K562 (cell line): ENCODE data around the gene OBSCN. TPM values are rescaled to one million over a fixed set of nuclear protein-coding genes. Genes with fewer than 3 reads are reported as not detected.
A peak's percentile ranks its signal among the peaks of the same experiment; 100 is the strongest.

Experiments used
- CXXC5 ChIP-seq: fragments of 250-450 bp; sonication (Bioruptor Pico); IDR thresholded peaks from 2 replicates; pipeline ENCODE4 v1.8.0; 2022; ENCODE audit warnings: inconsistent platforms, mild to moderate bottlenecking, moderate library complexity
- DACH1 ChIP-seq: fragments of 450-650 bp; IDR thresholded peaks from 2 replicates; pipeline ENCODE4 v1.6.1; 2018; ENCODE audit not compliant: partially characterized antibody
- DPF2 ChIP-seq: fragments of 450-650 bp; IDR thresholded peaks from 2 replicates; pipeline ENCODE4 v1.6.1; 2016
- ETS2 ChIP-seq: IDR thresholded peaks from 2 replicates; pipeline ENCODE4 v1.6.1; 2016; ENCODE audit warnings: borderline replicate concordance, missing genetic modification characterization, mild to moderate bottlenecking, moderate library complexity, missing compliant biosample characterization; ENCODE audit not compliant: poor library complexity, severe bottlenecking
- FOSL1 ChIP-seq: fragments of 200-800 bp; sonication (Bioruptor generic); conservative IDR thresholded peaks from 2 replicates; pipeline ENCODE4 v1.6.1; 2016; ENCODE audit warnings: missing genetic modification characterization, missing compliant biosample characterization
- JUN ChIP-seq, 2 experiments: sonication (generic) in 1 of 2; formaldehyde crosslinking in 1 of 2; IDR thresholded peaks; 2 replicates each; pipeline versions ENCODE4 v1.6.1 to v1.8.0; 2012 to 2022; ENCODE audit warnings: borderline replicate concordance in 2 of 2, mild to moderate bottlenecking in 2 of 2, improper control_type of control experiment in 1 of 2, low read depth in 1 of 2, low read length in 1 of 2, missing genetic modification reagents in 1 of 2
- JUND ChIP-seq, 2 experiments: IDR thresholded peaks; 2 replicates in 1 of 2; 3 replicates in 1 of 2; pipeline ENCODE4 v1.6.1; 2011; ENCODE audit warnings: borderline replicate concordance in 2 of 2, low read depth in 2 of 2, low read length in 2 of 2, improper control_type of control experiment in 1 of 2, missing biosample characterization in 1 of 2, missing genetic modification characterization in 1 of 2, missing genetic modification reagents in 1 of 2
- MEIS2 ChIP-seq: fragments of 450-650 bp; IDR thresholded peaks from 2 replicates; pipeline ENCODE4 v1.6.1; 2014; ENCODE audit warnings: mild to moderate bottlenecking; ENCODE audit not compliant: partially characterized antibody
- PHF21A ChIP-seq: fragments of 450-650 bp; IDR thresholded peaks from 2 replicates; pipeline ENCODE4 v1.6.1; 2017; ENCODE audit warnings: low read depth, borderline replicate concordance
- SMAD4 ChIP-seq: fragments of 250-450 bp; sonication (Bioruptor Pico); conservative IDR thresholded peaks from 2 replicates; pipeline ENCODE4 v1.8.0; 2021; ENCODE audit warnings: inconsistent platforms, mild to moderate bottlenecking, moderate library complexity
- SRF ChIP-seq, 2 experiments: fragments of 250-450, 450-650 bp in 1 of 2; sonication (Bioruptor Pico) in 1 of 2; sonication (generic) in 1 of 2; formaldehyde crosslinking; IDR thresholded peaks; 2 replicates each; pipeline versions ENCODE4 v1.5.0 to v1.5.1; 2020 to 2022; ENCODE audit warnings: mild to moderate bottlenecking in 1 of 2, missing genetic modification reagents in 1 of 2
- YY1 ChIP-seq, 3 experiments: IDR thresholded peaks; 2 replicates each; pipeline ENCODE4 v1.6.1; 2011; ENCODE audit warnings: low read length in 2 of 3, mild to moderate bottlenecking in 2 of 3, moderate library complexity in 2 of 3, borderline replicate concordance in 1 of 3, control low read depth in 1 of 3, low read depth in 1 of 3; ENCODE audit not compliant: insufficient read depth in 3 of 3, insufficient replicate concordance in 2 of 3, control insufficient read depth in 1 of 3, insufficient read length in 1 of 3; ENCODE audit errors: extremely low read depth in 1 of 3
- polyA plus RNA-seq, 8 experiments: library from polyadenylated mRNA; depleted of rRNA in 4 of 8; stranded (reverse) in 5 of 8; unstranded in 3 of 8; fragments of >200 nt; fragmentation: Nextera tagmentation in 2 of 8; fragmentation: Illumina TruSeq in 1 of 8; extraction: Ambion mirVana in 2 of 8; extraction: Trizol in 1 of 8; gene quantifications; 2 replicates each; pipeline versions ENCODE4 v1.2.1 to v1.2.3, GENCODE V29; 2011 to 2014; ENCODE audit warnings: inconsistent platforms in 1 of 8, missing spikeins in 1 of 8
- total RNA-seq, 7 experiments: library from RNA; depleted of rRNA in 6 of 7; stranded (reverse); fragments of >200 nt in 6 of 7; fragmentation: Illumina TruSeq in 2 of 7; extraction: Trizol in 2 of 7; gene quantifications; 2 replicates each; pipeline versions ENCODE4 v1.2.1 to v1.2.3, GENCODE V29; 2011 to 2021; ENCODE audit warnings: low replicate concordance in 1 of 7
- TF ChIP-seq, protein P1 (sequence below), 2 experiments: IDR thresholded peaks in 1 of 2; conservative IDR thresholded peaks in 1 of 2; 2 replicates each; pipeline ENCODE4 v1.6.1; 2016; ENCODE audit warnings: low read depth in 2 of 2, mild to moderate bottlenecking in 1 of 2, missing compliant biosample characterization in 1 of 2, missing genetic modification characterization in 1 of 2, moderate library complexity in 1 of 2
- TF ChIP-seq, protein P2 (sequence below): fragments of 450-650 bp; IDR thresholded peaks from 2 replicates; pipeline ENCODE4 v1.6.1; 2016

Gene OBSCN
- total and polyA plus RNA-seq, 9 of the 15 experiments (the other 6 are each of a cell fraction or from before 2014, with no cell fraction given): 0.18 to 19.7 (median 3.6) TPM

DNA sequence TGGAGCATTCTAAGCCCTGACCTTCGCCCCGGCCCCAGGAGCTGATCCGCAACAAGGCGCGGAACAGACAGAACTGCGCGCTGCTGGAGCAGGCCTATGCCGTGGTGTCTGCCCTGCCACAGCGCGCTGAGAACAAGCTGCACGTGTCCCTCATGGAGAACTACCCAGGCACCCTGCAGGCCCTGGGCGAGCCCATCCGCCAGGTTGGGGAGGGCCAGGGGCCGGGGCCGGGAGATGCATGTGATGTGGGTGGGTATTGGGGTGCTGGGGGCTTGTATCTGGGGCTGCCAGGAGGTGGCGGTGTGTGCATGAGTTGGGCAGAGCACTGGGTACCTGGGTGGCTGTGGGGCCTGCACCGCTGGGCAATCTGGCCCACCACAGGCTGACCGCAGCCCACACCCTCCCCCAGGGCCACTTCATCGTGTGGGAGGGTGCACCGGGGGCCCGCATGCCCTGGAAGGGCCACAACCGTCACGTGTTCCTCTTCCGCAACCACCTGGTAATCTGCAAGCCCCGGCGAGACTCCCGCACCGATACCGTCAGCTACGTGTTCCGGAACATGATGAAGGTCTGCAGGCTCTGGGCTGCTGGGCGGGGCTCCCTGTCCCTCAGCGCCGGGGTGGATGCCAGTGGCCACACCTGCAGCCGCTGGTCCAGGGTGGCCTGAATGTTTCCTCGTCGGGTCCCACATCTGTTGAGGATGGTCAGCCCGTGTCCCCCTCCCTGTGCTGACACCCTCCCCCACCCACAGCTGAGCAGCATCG, 133.0 kb downstream of the OBSCN start (continued):
- TF ChIP-seq JUN (IDR thresholded peaks at IDR 0.05; ENCODE audit: borderline replicate concordance, low read depth, low read length) (no peak; the same call in 1 of the 2 replicates), JUN (CRISPR knock-in tag; IDR thresholded peaks at IDR 0.05; ENCODE audit: borderline replicate concordance) (peak; percentile 58; the same call in 1 of the 2 replicates), YY1 (IDR thresholded peaks at IDR 0.05; ENCODE audit: borderline replicate concordance in 1 of 3, control insufficient read depth in 1 of 3, extremely low read depth in 1 of 3, insufficient read depth in 3 of 3, insufficient read length in 1 of 3, insufficient replicate concordance in 2 of 3, low read depth in 1 of 3, low read length in 2 of 3) (peak in 1 of 3 experiments; percentile 8), FOSL1 (tag) (0 out of 2 replicates have a peak, but pooled peaks have one; percentile 26), DPF2 (peak; percentile 55), ETS2 (tag) (no peak), MEIS2 (peak; percentile 52), PHF21A (peak; percentile 43; the same call in 1 of the 2 replicates), JUND (IDR thresholded peaks at IDR 0.05; ENCODE audit: borderline replicate concordance, low read depth, low read length) (no peak), JUND (tag; IDR thresholded peaks at IDR 0.05; ENCODE audit: borderline replicate concordance, low read depth, low read length) (0 out of 3 replicates have a peak, but pooled peaks have one; percentile 21), CXXC5 (CRISPR knock-in tag) (peak; percentile 96), DACH1 (peak; percentile 5), SMAD4 (peak; percentile 92), SRF (CRISPR knock-in tag; IDR thresholded peaks at IDR 0.05) (peak in 1 of 2 experiments; percentile 76; a peak in 1 of 4 replicates)
- TF ChIP-seq, protein P1, sequence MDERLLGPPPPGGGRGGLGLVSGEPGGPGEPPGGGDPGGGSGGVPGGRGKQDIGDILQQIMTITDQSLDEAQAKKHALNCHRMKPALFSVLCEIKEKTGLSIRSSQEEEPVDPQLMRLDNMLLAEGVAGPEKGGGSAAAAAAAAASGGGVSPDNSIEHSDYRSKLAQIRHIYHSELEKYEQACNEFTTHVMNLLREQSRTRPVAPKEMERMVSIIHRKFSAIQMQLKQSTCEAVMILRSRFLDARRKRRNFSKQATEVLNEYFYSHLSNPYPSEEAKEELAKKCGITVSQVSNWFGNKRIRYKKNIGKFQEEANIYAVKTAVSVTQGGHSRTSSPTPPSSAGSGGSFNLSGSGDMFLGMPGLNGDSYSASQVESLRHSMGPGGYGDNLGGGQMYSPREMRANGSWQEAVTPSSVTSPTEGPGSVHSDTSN (CRISPR knock-in tag; IDR thresholded peaks at IDR 0.05; ENCODE audit: low read depth): no peak
- TF ChIP-seq, protein P1 (tag; conservative IDR thresholded peaks at IDR 0.05; ENCODE audit: low read depth): no peak
- TF ChIP-seq, protein P2, sequence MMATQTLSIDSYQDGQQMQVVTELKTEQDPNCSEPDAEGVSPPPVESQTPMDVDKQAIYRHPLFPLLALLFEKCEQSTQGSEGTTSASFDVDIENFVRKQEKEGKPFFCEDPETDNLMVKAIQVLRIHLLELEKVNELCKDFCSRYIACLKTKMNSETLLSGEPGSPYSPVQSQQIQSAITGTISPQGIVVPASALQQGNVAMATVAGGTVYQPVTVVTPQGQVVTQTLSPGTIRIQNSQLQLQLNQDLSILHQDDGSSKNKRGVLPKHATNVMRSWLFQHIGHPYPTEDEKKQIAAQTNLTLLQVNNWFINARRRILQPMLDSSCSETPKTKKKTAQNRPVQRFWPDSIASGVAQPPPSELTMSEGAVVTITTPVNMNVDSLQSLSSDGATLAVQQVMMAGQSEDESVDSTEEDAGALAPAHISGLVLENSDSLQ: peak; percentile 71
